Metanephros (tissue), 1 donor: ENCODE results near the gene LTK. TPM values are rescaled to one million over a fixed set of nuclear protein-coding genes. Genes with fewer than 3 reads are reported as not detected.

Experiments
- total RNA-seq: library from RNA; depleted of rRNA; stranded (reverse); fragments of >200 nt; gene quantifications from one replicate; pipeline ENCODE4 v1.2.3, GENCODE V29; 2014

Gene LTK
- total RNA-seq = 1.7 TPM

DNA sequence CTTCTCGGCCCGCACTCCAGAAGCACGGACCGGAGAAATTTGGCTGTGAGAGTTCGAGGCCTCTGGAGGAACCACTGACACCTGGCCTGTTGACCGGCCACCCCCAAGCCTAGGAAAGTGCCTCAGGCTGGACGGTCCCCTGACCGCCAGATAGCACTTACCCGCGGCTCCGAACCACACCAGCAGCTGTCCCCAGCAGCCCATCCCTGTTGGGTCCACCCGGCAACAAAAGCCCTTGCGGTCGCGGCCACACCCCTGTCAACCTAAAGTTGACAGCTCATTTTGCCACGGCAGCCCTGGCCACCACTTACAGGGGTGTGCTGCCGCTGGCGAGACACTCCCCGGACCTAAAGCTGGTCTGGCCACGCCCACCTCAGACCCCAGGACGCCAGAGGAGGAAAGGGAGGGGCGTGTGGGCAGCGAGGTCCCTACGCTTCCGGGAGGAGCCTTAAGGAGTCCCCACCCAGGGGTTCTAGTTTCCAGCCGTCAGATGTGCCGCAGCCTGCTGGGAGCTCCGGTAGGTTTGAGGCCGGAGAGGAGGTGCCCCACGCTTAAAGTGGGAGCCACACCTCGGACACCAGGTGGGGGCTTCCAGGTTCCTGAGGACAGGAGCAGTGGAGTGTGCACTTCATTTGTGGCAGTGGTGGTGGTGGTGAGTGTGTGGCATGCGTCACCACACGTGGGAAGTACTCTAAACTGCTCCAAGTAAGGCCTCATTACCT is at the start of gene LTK:
TSS of gene LTK (minus strand) at position 322 of the 722 bp plus-strand sequence. CDS start at position 204, 118 bp downstream.

GRCh38 chr15:41558400-41559238 is 45.0 kb upstream of the LTK start, which contains the start of gene TYRO3:
Gene TYRO3 (plus strand): TSS chr15:41559212. CDS start chr15:41559258, 46 bp downstream.

GRCh38 chr15:41493205-41493901 is 20.3 kb downstream of the LTK start, which contains the start of gene ITPKA:
Gene ITPKA (plus strand): TSS chr15:41493874. CDS start chr15:41493928, 54 bp downstream.

Other genes with a start within 250 kb of the LTK start
- 6.4 TPM for gene OIP5, start 181.2 kb downstream of the LTK start, total RNA-seq
- gene NUSAP1, start 180.9 kb downstream of the LTK start, total RNA-seq = 89.6 TPM
- 17.3 TPM for gene NDUFAF1, start 111.3 kb downstream of the LTK start, total RNA-seq
- 19.0 TPM for gene RTF1, start 96.7 kb downstream of the LTK start, total RNA-seq
- gene ITPKA, start 20.0 kb downstream of the LTK start, total RNA-seq = 0.47 TPM
- 21.3 TPM for gene RPAP1, start 30.4 kb upstream of the LTK start, total RNA-seq
- 44.0 TPM for gene TYRO3, start 45.4 kb upstream of the LTK start, total RNA-seq
- gene MGA, start 146.6 kb upstream of the LTK start, total RNA-seq = 69.2 TPM